Endodermal cell (in vitro differentiated cells): Measurements from ENCODE around the gene SLC25A10. TPM values are rescaled to one million over a fixed set of nuclear protein-coding genes. Genes with fewer than 3 reads are reported as not detected.
A peak's percentile ranks its signal among the peaks of the same experiment; 100 is the strongest.

Experiments used
- DNase-seq: peaks from one replicate; pipeline ENCODE4 v3.0.0-alpha.2; 2017
- H3K27ac ChIP-seq: 2 replicates; pipeline ENCODE4 v1.5.1; 2013; ENCODE audit warnings: mild to moderate bottlenecking, low read depth, low read length, moderate library complexity
- H3K27me3 ChIP-seq: 2 replicates; pipeline ENCODE4 v1.6.1; 2013; ENCODE audit warnings: mild to moderate bottlenecking, low read length, moderate library complexity; ENCODE audit not compliant: insufficient read depth, control insufficient read depth, poor library complexity, severe bottlenecking
- H3K36me3 ChIP-seq: 2 replicates; pipeline ENCODE4 v1.7.0; 2013; ENCODE audit warnings: mild to moderate bottlenecking, low read length, moderate library complexity; ENCODE audit not compliant: control insufficient read depth, insufficient read depth
- H3K4me1 ChIP-seq: one replicate; pipeline ENCODE4 v1.7.0; 2013; ENCODE audit warnings: low read length; ENCODE audit not compliant: control insufficient read depth, insufficient read depth
- H3K4me3 ChIP-seq: 2 replicates; pipeline ENCODE4 v1.5.1; 2013; ENCODE audit warnings: mild to moderate bottlenecking, low read length, moderate library complexity
- H3K9ac ChIP-seq: 2 replicates; pipeline ENCODE4 v1.6.1; 2013; ENCODE audit warnings: mild to moderate bottlenecking, low read length, moderate library complexity; ENCODE audit not compliant: poor library complexity, severe bottlenecking; ENCODE audit errors: extremely low read depth
- H3K9me3 ChIP-seq: 2 replicates; pipeline ENCODE4 v1.6.1; 2013; ENCODE audit warnings: mild to moderate bottlenecking, low read length, moderate library complexity; ENCODE audit not compliant: control insufficient read depth
- H3K27ac Mint-ChIP-seq: 2 replicates; pipeline ENCODE4 v1.8.0; 2020; ENCODE audit warnings: mixed read lengths
- H3K27me3 Mint-ChIP-seq: 2 replicates; pipeline ENCODE4 v1.8.0; 2021; ENCODE audit warnings: mild to moderate bottlenecking, mixed read lengths; ENCODE audit not compliant: insufficient read depth
- H3K36me3 Mint-ChIP-seq: 2 replicates; pipeline ENCODE4 v1.8.0; 2020; ENCODE audit warnings: low read depth, mixed read lengths
- H3K4me1 Mint-ChIP-seq: 2 replicates; pipeline ENCODE4 v1.8.0; 2020; ENCODE audit warnings: mixed read lengths
- H3K4me3 Mint-ChIP-seq: 2 replicates; pipeline ENCODE4 v1.8.0; 2020; ENCODE audit warnings: mild to moderate bottlenecking, moderate library complexity, mixed read lengths
- H3K9me3 Mint-ChIP-seq: 2 replicates; pipeline ENCODE4 v1.8.0; 2020; ENCODE audit warnings: mild to moderate bottlenecking, mixed read lengths
- WGBS, 2 experiments: methylation state at CpG; one replicate each; pipeline versions ENCODE4 v1.1.5 to v1.1.7; 2013; ENCODE audit warnings: missing lambda C conversion rate in 2 of 2, mixed read lengths in 1 of 2; ENCODE audit not compliant: insufficient coverage in 1 of 2, insufficient read length in 1 of 2; 5-methylcytosine and 5-hydroxymethylcytosine counted together
- total RNA-seq, 2 donors: library from RNA; stranded (reverse); fragmentation: NEBNext Ultra II Directional in 1 of 2; extraction: Animal tissue kit (Norgen Biotek cat#: 25700) in 1 of 2; gene quantifications; 2 replicates in 1 of 2; 3 replicates in 1 of 2; pipeline ENCODE4 v1.2.1, GENCODE V29; 2021
- TF ChIP-seq, protein P1 (sequence below): fragments of 200-600 bp; sonication (generic); conservative IDR thresholded peaks from 2 replicates; pipeline ENCODE4 v1.5.0; 2021; ENCODE audit warnings: antibody characterized with exemption, mild to moderate bottlenecking

Gene SLC25A10
- total RNA-seq, 2 donors from 2014 or later = 24.8 to 37.6 TPM

DNA sequence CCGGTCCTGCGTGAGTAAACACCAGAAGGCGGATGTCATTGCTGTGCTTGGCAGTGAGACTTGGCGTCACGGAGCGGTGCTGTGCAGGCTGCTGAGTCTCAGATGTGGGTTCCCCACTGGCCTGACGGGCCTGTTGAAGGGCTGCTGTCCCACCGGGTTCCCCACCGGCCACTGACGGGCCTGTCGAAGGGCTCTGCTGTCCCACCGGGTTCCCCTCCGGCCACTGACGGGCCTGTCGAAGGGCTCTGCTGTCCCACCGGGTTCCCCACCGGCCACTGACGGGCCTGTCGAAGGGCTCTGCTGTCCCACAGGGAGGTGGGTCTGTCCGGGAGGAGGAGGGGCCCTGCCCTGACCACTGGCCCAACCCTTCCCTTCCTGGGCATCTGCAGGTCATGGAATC, 25.5 kb upstream of the SLC25A10 start:
- no peaks in the 10 kb centered on the region for H3K9me3 ChIP-seq
- TF ChIP-seq, protein P1, sequence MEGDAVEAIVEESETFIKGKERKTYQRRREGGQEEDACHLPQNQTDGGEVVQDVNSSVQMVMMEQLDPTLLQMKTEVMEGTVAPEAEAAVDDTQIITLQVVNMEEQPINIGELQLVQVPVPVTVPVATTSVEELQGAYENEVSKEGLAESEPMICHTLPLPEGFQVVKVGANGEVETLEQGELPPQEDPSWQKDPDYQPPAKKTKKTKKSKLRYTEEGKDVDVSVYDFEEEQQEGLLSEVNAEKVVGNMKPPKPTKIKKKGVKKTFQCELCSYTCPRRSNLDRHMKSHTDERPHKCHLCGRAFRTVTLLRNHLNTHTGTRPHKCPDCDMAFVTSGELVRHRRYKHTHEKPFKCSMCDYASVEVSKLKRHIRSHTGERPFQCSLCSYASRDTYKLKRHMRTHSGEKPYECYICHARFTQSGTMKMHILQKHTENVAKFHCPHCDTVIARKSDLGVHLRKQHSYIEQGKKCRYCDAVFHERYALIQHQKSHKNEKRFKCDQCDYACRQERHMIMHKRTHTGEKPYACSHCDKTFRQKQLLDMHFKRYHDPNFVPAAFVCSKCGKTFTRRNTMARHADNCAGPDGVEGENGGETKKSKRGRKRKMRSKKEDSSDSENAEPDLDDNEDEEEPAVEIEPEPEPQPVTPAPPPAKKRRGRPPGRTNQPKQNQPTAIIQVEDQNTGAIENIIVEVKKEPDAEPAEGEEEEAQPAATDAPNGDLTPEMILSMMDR = no peak
- H3K27me3 ChIP-seq = no peaks in the 10 kb centered on the region
- H3K4me3 ChIP-seq = no peak overlapping the region
- Mint-ChIP-seq H3K4me3 (no peak overlapping the region), H3K9me3 (no peaks in the 10 kb centered on the region), H3K36me3 (peaks cover 40% of the 10 kb centered on the region), H3K27ac (peak overlapping the region; percentile 52), H3K4me1 (peaks cover 14% of the 10 kb centered on the region), H3K27me3 (no peaks in the 10 kb centered on the region)
- H3K27ac ChIP-seq = no peak overlapping the region
- peaks cover 57% of the 10 kb centered on the region for H3K36me3 ChIP-seq
- WGBS, 2 experiments = 87 to 95% methylated on average over 3 to 20 of the region's 20 CpGs
- no peak for DNase-seq
- no peak overlapping the region for H3K9ac ChIP-seq
- H3K4me1 ChIP-seq = peaks cover 5% of the 10 kb centered on the region

- no peak overlapping the region for H3K27ac Mint-ChIP-seq
- Histone ChIP-seq H3K4me1 (peaks cover 5% of the 10 kb centered on the region), H3K9me3 (no peaks in the 10 kb centered on the region), H3K4me3 (no peak overlapping the region), H3K36me3 (peaks cover 63% of the 10 kb centered on the region), H3K27me3 (no peaks in the 10 kb centered on the region), H3K27ac (no peak overlapping the region), H3K9ac (no peak overlapping the region)
- H3K9me3 Mint-ChIP-seq = no peaks in the 10 kb centered on the region
- peaks cover 7% of the 10 kb centered on the region for H3K4me1 Mint-ChIP-seq
- H3K4me3 Mint-ChIP-seq = no peak overlapping the region
- peaks cover 47% of the 10 kb centered on the region for H3K36me3 Mint-ChIP-seq
- peak; percentile 48 for DNase-seq
- 91 to 95% methylated on average over 12 to 41 of the region's 41 CpGs for WGBS, 2 experiments
- H3K27me3 Mint-ChIP-seq = no peaks in the 10 kb centered on the region
- TF ChIP-seq, protein P1 = no peak
Observed at GRCh38 chr17:81687770-81688541, 24.1 kb upstream of the SLC25A10 start.

GRCh38 chr17:81688616-81689015, 23.5 kb upstream of the SLC25A10 start:
- DNase-seq = no peak
- H3K27ac ChIP-seq = no peak overlapping the region
- peaks cover 47% of the 10 kb centered on the region for H3K36me3 Mint-ChIP-seq
- no peaks in the 10 kb centered on the region for H3K27me3 ChIP-seq
- WGBS, 2 experiments = 93 to 100% methylated on average over 9 to 14 of the region's 14 CpGs
- no peaks in the 10 kb centered on the region for H3K27me3 Mint-ChIP-seq
- H3K4me1 Mint-ChIP-seq = peaks cover 7% of the 10 kb centered on the region
- H3K9me3 ChIP-seq = no peaks in the 10 kb centered on the region
- peaks cover 63% of the 10 kb centered on the region for H3K36me3 ChIP-seq
- H3K4me1 ChIP-seq = peaks cover 5% of the 10 kb centered on the region
- H3K9me3 Mint-ChIP-seq = no peaks in the 10 kb centered on the region
- no peak overlapping the region for H3K4me3 ChIP-seq
- TF ChIP-seq, protein P1 = no peak
- H3K27ac Mint-ChIP-seq = no peak overlapping the region
- H3K9ac ChIP-seq = no peak overlapping the region
- no peak overlapping the region for H3K4me3 Mint-ChIP-seq
